ENCODE results near the gene ACD.

Gene ACD

GRCh38 chr16:67675579-67675935, 15.5 kb upstream of the ACD start:
- no peak for DNase-seq

DNA sequence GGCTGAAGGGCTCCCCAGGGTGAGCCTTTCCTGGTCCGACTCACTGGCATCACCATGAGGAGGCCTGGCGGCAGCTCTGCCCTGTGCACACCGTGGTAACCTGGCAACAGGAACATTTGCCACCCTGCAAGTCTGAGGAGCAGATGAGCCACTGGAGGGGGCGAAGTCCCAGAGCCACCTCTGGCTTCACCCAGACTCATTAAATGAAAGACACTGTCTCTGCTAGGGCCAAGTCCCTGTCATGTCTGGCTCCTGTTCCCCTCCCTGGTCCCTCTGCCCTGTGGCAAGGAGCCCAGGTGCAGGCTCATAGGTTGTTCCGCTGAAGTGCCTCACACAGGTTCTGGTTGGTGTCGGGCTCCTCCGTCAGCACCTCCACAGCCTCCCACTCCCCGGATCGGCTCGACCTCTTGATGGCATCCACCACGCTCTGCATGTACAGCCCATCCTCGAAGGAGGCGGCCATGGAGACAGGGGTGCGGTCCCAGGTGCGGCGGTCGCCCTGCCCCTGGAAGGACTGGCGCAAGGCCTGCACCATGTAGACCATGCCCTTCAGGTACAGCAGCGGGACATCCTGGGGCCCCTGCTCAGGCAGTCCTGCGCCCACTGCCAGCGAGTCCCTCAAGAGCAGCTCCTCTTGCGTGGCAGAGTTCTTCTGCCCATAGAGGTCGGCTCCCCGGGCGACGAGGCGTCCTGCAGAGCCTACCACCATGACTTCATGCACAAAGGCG, 15.0 kb upstream of the ACD start:
- DNase-seq, result no peak

GRCh38 chr16:67673712-67674580, 13.9 kb upstream of the ACD start:
- DNase-seq, result no peak

DNA sequence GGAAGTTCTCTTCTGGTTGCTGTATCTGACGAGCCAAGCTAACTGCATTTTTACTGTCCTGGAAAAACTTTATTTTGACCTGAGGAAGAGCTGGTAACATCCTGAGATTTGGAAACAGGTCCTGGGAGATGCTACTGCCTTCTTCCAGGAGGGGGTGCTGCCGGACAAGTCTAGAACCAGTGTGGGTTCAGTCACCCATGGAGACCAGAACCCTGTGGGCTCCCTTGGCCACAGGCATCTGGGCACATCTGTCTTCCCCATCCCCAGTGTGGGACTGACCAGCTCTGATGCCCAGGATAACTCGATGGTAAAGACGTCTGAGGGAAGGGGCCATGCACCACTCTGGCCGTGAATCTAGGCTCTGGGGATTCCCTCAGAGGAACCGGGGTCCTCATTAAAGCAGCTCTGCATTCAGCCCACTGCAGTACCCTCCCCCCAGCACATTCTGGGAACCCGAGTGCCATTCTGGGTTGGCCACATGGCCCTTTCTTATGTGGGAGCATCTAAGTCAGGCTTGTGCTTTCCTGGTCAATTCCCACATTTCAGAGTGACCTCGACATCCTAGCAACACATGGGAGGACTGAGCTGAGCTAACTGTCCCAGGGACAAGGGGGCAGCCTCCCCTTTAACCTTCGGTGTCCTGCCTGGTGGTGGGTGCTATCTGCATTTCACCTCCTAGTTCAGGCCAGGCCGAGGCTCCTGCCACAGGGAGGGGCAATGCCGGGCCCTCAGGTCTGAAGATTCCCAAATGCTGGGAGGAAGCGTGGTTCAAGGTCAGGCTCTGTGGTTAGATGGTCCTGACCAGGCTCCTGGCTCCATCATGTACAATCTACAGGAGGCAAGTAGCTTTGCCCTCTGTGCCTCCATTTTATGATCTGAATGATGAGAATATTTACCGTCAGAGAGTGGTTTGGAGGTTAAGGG, 12.9 kb upstream of the ACD start:
- DNase-seq, result peak; percentile 50

DNA sequence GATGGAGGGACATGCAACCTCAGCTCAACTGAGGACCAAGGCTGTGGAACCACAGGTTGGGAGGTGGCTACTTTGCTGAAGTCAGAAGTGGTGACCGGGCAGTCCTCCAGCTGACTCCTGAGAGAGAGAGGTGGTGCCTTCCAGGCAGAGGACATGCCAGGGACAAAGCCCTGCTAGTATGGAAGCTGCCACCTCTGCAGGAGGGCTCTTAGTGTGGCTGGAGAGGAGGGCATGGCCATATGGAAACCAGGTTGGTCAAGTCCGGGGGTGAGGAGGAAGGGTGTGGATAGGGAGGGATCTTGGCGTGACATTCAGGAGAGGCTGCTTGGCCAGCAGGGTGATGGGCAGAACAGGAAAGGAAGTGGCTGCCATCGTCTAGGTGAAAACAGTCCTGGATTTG, 12.2 kb upstream of the ACD start:
- no peak for DNase-seq

DNA sequence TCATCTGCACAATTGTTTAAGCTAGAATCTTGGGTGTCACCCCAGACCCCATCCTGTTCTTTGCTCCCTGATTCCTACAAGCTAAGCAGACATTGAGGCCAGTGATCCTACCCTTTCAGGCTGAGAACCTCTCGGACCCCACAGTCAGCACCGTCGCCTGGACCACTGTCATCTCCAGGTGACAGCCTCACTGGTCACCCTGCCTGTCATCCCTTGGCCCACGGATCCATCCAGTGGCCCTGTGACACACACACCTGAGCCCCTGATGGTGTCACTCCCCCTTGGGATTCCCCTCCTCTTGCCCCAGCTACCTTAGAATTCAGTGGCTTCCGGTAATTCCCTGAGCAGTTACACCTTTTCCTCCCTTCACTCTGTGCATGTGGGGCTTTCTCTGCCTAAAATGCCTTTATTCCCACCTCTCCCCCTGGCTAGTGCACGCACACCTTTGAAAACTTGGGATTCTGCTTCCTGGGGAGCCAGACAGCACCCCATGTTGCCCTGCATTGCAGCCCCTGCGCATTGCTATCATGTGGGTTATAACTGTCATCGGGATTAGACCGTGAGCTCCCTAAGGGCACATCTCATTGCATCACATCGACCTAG, 9.5 kb upstream of the ACD start:
- no peak for DNase-seq

DNA sequence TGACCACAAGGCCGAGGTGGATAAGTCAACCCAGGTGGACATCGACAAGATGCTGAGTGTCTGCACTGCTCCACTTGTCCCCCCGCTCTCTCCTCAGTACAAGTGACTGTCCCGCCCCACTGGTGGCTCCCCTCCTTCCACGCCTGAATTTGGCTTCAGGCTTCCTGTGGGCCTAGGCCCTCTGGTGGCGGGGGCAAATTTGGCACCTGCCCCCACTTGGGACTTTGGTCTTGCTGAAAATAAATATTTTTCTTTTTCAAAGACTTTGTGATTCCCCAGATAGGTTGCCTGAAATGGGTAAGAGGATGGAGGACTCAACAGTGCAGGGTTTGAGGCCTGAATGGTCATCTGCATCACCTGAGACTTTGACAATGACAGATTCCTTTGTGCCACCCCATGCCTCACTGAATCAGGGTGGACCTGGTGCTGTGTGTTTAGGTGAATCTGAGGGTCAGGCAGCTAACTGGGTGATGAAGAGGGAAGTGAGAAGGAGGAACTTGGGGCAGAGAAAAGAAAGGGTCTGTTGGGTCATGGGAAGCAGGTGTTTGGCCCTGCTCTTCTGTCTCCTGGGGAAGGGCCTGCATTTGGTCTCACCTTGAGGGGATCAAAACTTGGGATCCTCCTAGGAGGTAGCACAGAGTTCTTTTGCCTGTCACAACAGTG, 8.6 kb upstream of the ACD start:
- no peak for DNase-seq

DNA sequence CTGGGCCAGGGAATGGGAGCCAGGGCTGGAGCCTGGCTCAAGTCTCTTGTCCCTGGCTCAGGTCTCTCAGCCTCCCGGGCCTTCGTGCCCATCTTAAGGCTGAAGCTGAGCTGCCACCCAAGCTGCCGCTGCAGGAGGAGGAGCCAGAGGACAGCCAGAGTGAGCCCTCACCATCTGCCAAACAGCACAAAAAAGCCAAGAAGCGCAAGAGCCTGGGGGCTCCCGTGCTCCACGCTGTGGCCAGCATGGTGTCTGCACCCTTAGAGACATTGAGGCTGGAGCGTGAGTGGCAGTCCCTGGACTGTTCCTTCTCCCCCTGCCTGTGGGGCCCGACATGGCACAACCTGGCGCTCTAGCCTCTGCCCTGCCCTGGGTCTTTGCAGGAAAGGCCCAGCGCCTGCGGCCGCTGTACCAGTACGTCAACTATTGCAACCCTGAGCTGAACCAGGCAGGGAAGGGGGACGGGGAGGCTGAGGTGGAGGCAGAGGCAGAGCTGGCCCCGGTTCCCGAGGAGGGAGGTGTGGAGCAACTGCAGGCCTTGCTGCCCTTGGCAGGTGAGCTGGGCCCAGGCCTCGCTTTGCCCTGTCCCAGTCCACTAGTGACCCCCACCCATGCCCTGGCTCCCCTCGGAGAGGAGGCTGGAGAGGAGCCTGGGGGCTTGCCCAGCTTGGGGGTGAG, 7.9 kb upstream of the ACD start:
- peak; percentile 63 for DNase-seq

GRCh38 chr16:67667453-67667816, 7.4 kb upstream of the ACD start:
- DNase-seq, result no peak

DNA sequence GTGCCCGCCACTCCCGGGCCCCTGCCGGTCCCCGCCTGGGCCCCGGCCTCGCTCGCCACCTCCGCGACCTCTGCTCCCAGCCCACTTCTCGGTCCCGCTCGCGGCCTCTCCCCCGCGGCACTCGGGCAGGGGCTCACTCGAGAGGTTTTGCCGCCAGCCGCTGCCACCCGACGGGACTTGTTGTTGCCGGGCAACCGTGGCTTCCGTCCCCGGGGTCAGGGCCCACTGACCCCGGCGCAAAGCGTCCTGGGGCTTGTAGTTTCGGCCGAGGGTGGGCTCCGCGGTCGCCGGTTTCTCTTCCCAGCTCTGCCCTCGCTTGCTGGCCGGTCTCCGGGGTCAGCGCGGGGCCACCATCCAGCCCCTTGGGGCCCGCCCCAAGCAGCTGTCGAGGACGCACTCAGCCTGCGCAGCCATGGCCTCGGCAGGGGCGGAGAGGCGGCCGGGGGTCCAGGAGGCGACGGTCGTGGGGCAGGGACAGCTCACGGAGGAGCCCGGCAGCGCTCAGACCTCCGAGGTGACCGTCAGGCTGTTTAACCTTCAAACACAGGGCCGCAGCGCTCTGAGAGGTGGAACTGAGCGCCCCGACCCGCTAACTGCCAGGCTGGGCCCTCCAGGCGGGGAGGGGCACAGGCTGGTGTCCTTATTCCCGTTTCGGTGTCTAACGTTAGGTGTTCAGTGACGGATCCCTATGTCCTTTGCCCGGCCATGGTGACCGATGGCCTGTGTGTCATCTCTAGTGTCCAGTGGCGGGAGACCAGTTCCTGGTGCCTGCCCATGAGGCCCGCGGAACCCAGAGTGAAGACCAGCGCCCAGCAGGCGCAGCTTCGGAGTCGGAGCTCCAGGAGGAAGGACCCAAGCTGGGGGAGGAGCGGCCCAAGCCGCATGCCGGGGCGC, 6.7 kb upstream of the ACD start, which contains the start of the genes C16orf86 and ENKD1:
C16orf86 (plus strand) TSS at position 256 of the 894 bp plus-strand sequence; CDS start at position 413, 157 bp downstream.
ENKD1 (minus strand) TSS at position 192 of the 894 bp plus-strand sequence. CDS start 308 bp downstream, outside the sequence.
- peak; percentile 75 for DNase-seq

DNA sequence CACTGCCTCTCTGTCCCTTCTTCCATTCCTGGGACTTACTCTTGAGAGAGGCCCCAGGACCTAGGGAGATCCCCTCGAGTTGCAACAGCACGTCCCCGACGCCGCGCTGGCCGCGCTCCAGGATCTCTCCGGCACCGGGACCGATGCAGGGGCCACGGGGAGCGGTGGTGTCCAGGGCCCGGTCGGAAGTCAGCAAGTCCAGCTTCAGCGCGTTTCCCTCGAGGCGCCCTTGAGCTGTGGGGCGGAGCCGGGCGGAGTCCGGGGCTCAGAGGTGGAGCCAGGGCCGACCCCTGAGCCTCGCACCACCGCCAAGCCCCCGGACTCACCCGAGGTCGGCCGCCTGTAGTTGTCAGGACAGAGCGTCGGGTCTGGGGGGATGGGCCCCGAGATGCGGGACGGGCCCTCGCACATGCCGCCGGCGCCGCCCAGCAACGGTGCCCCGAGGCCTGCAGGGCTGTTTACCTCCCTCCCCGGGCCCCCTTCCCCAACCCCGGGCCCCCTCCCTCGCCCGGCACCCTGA, 6.0 kb upstream of the ACD start:
- no peak for DNase-seq

DNA sequence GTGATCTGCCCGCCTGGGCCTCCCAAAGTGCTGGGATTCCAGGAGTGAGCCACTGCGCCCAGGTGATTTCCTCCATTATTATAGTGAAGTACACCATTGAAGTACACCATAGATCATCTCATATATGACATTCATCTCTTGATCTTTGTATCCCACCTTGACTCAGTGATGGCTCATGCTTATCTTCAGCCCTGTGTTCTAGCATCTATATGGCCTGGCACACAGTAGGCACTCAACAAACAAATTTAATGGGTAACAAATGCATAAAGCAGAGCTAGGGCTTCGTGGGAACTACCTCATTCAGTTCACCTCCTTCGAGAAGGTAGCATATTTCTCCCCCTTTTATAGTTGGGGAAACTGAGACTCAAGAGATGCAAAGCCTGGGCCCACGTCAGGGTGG, 5.5 kb upstream of the ACD start:
- DNase-seq, result no peak

DNA sequence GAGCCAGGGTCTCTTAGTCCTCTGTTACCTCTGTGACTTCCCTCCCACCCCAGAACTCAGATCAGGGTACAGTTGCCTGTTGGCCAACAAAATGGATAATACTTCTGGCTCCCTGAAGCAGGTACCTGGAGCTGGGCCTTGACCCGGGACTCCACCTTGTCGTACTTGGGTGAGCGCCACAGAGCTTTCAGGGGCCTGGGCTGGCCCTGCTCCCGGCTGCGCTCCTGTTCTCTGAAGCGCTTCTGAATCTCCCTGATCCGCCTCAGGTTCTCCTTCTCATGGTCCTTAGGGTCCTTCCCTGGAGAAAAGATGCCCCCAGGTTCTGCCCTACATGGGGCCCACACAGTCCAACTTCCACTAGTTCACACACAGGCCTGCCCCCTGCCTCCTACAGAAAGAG, 4.8 kb upstream of the ACD start:
- DNase-seq, result no peak

DNA sequence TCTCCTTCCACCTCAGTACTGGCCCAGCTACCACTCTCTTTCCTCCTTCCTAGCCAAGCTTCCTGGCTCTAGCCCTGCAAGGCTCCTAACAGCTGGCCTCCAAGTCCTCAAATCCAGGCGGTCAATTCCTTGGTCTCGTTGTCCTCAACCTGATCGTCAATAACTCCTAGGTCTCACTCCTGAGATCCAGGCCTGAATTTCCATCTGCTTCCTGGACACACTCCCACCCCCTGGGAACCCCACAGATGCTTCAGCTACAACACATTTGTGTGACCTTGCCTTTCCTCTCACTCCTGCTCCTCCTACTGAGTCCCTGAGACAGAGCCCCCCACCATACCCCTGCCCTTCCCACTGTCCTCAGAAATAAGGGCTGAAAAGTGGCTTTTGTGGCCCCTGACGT, 4.2 kb upstream of the ACD start:
- DNase-seq, result no peak

DNA sequence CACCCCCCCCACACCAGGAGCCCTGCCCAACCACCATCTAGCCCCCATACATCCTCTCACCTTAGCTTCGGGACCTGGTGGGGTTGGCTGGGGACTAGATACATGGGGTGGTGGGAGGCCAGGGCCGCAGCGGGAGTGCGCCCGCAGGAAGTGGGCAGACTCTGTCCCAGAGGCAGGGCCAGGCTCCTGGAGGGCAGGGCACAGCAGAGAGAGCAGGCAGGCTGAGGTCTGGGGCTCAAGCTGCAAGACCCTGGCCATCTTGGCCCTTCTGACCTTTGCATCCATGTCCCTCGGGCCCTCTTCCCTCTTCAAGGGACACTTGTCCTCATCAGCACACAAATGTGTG, 3.8 kb upstream of the ACD start:
- DNase-seq, result no peak

DNA sequence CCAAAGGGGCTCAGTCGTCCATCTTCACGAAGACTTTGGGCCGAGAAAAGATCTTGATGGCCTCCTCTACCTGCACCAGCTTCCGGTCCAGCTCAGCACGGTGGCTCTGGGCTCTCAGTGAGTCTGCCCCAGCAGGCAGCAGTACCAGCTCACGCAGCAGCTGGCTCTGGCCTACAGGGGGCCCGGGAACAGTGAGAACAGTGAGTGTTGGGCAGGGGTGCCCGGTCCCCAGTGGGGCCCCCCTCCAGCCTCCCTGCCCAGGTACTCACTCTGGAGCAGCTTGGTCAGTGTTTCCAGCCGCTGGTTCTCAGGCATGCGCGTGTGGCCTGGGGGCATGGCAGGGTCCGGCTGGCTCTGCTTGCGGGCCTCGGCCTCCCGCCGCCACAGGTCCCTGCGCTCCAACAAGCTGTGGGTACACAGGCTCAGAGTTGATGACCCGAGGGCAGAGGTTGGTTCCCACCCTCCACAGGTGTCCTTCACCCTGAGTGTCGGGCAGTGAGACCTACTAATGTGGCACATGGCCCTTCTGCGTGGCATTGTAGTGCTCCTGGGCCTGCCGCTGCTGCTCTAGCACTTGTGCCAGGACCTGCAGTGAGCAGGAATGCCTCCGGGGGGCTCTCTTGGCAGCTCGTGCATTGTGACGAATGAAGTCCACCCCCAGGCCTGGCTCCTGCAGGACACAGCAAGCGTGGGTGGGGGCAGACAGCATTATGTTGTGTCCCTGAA, 3.3 kb upstream of the ACD start:
- DNase-seq, result no peak

GRCh38 chr16:67662653-67663010, 2.6 kb upstream of the ACD start:
- no peak for DNase-seq

- DNase-seq, result no peak
Observed at GRCh38 chr16:67661886-67662652, 2.0 kb upstream of the ACD start.

All from T-helper 9 cell (primary cell).